Liver (tissue), 9 donors: ENCODE results near the gene MBNL2. TPM values are rescaled to one million over a fixed set of nuclear protein-coding genes. Genes with fewer than 3 reads are reported as not detected.

ENCODE experiments used
- DNase-seq: peaks from one replicate; pipeline ENCODE4 v3.0.0-alpha.2; 2017; ENCODE audit warnings: low spot score
- H3K27ac ChIP-seq, 2 donors: one replicate each; pipeline ENCODE4 v1.7.0; 2013; ENCODE audit warnings: inconsistent platforms in 2 of 2, low read length in 2 of 2, control low read depth in 1 of 2, low read depth in 1 of 2, mild to moderate bottlenecking in 1 of 2
- H3K27me3 ChIP-seq, 4 donors: one replicate each; pipeline versions ENCODE4 v1.6.1 to v1.7.0; 2013; ENCODE audit warnings: low read length in 3 of 4, inconsistent platforms in 1 of 4, mild to moderate bottlenecking in 1 of 4, moderate library complexity in 1 of 4; ENCODE audit not compliant: control insufficient read depth in 4 of 4, insufficient read depth in 4 of 4
- H3K36me3 ChIP-seq, 4 donors: one replicate each; pipeline versions ENCODE4 v1.6.1 to v1.7.0; 2013; ENCODE audit warnings: low read length in 3 of 4, mild to moderate bottlenecking in 3 of 4, low read depth in 1 of 4, moderate library complexity in 1 of 4; ENCODE audit not compliant: control insufficient read depth in 4 of 4, insufficient read depth in 3 of 4
- H3K4me1 ChIP-seq, 4 donors: one replicate each; pipeline versions ENCODE4 v1.6.1 to v1.7.0; 2013; ENCODE audit warnings: low read length in 3 of 4, mild to moderate bottlenecking in 3 of 4, moderate library complexity in 1 of 4; ENCODE audit not compliant: control insufficient read depth in 4 of 4, insufficient read depth in 4 of 4
- H3K4me3 ChIP-seq, 3 donors: one replicate each; pipeline versions ENCODE4 v1.6.1 to v1.7.0; 2013; ENCODE audit warnings: low read length in 3 of 3, control low read depth in 1 of 3, low read depth in 1 of 3, mild to moderate bottlenecking in 1 of 3
- H3K9ac ChIP-seq, 2 donors: one replicate each; pipeline ENCODE4 v1.7.0; 2013; ENCODE audit warnings: low read length in 2 of 2, mild to moderate bottlenecking in 2 of 2, moderate library complexity in 2 of 2, control low read depth in 1 of 2, low read depth in 1 of 2
- H3K9me3 ChIP-seq, 4 donors: one replicate each; pipeline versions ENCODE4 v1.6.1 to v1.7.0; 2013; ENCODE audit warnings: low read length in 3 of 4; ENCODE audit not compliant: control insufficient read depth in 4 of 4
- ATF3 ChIP-seq: IDR thresholded peaks from 2 replicates; pipeline ENCODE4 v1.6.1; 2016; ENCODE audit warnings: antibody characterized with exemption
- CTCF ChIP-seq: fragments of 150-350 bp; IDR thresholded peaks from 2 replicates; pipeline ENCODE4 v1.5.1; 2017; ENCODE audit warnings: improper control_type of control experiment, low read depth, low read length; ENCODE audit not compliant: missing input control
- EGR1 ChIP-seq, 2 donors: IDR thresholded peaks; 2 replicates each; pipeline ENCODE4 v1.6.1; 2016 to 2018; ENCODE audit warnings: antibody characterized with exemption in 2 of 2, low read depth in 2 of 2
- FOXA1 ChIP-seq: IDR thresholded peaks from 2 replicates; pipeline ENCODE4 v1.6.1; 2016; ENCODE audit warnings: antibody characterized with exemption
- FOXA2 ChIP-seq: IDR thresholded peaks from 2 replicates; pipeline ENCODE4 v1.6.1; 2016; ENCODE audit warnings: antibody characterized with exemption
- GABPA ChIP-seq, 2 donors: IDR thresholded peaks in 1 of 2; conservative IDR thresholded peaks in 1 of 2; 2 replicates each; pipeline ENCODE4 v1.6.1; 2016; ENCODE audit warnings: antibody characterized with exemption in 2 of 2, mild to moderate bottlenecking in 1 of 2, moderate library complexity in 1 of 2
- HNF4A ChIP-seq, 2 donors: conservative IDR thresholded peaks; 2 replicates each; pipeline ENCODE4 v1.6.1; 2016; ENCODE audit warnings: antibody characterized with exemption in 2 of 2, mild to moderate bottlenecking in 2 of 2
- HNF4G ChIP-seq: IDR thresholded peaks from 2 replicates; pipeline ENCODE4 v1.6.1; 2016; ENCODE audit warnings: antibody characterized with exemption
- JUND ChIP-seq, 2 donors: IDR thresholded peaks; 2 replicates each; pipeline ENCODE4 v1.6.1; 2016; ENCODE audit warnings: antibody characterized with exemption in 2 of 2
- MAX ChIP-seq: IDR thresholded peaks from 2 replicates; pipeline ENCODE4 v1.6.1; 2016; ENCODE audit warnings: antibody characterized with exemption
- NR2F2 ChIP-seq: IDR thresholded peaks from 2 replicates; pipeline ENCODE4 v1.6.1; 2016; ENCODE audit warnings: antibody characterized with exemption
- RAD21 ChIP-seq, 2 donors: IDR thresholded peaks; 2 replicates each; pipeline ENCODE4 v1.6.1; 2016; ENCODE audit warnings: antibody characterized with exemption in 2 of 2, mild to moderate bottlenecking in 2 of 2
- REST ChIP-seq: IDR thresholded peaks from 2 replicates; pipeline ENCODE4 v1.6.1; 2016; ENCODE audit warnings: antibody characterized with exemption, mild to moderate bottlenecking
- RXRA ChIP-seq, 2 donors: IDR thresholded peaks; 2 replicates each; pipeline ENCODE4 v1.6.1; 2017 to 2018; ENCODE audit warnings: antibody characterized with exemption in 2 of 2, mild to moderate bottlenecking in 1 of 2
- SP1 ChIP-seq: IDR thresholded peaks from 2 replicates; pipeline ENCODE4 v1.6.1; 2018; ENCODE audit warnings: antibody characterized with exemption, mild to moderate bottlenecking
- TAF1 ChIP-seq: conservative IDR thresholded peaks from 2 replicates; pipeline ENCODE4 v1.6.1; 2016; ENCODE audit warnings: antibody characterized with exemption, mild to moderate bottlenecking
- YY1 ChIP-seq: IDR thresholded peaks from 2 replicates; pipeline ENCODE4 v1.6.1; 2016; ENCODE audit warnings: antibody characterized with exemption, mild to moderate bottlenecking
- ZBTB33 ChIP-seq: IDR thresholded peaks from 2 replicates; pipeline ENCODE4 v1.6.1; 2016; ENCODE audit warnings: antibody characterized with exemption
- WGBS: extraction: QIAGEN DNeasy Blood & Tissue Kit; methylation state at CpG from one replicate; pipeline ENCODE4 v1.1.7; 2013; 5-methylcytosine and 5-hydroxymethylcytosine counted together
- polyA plus RNA-seq, 2 donors: library from polyadenylated mRNA; stranded (reverse) in 1 of 2; unstranded in 1 of 2; fragments of 200-250 nt in 1 of 2; fragments of >200 nt in 1 of 2; fragmentation: Nextera tagmentation in 1 of 2; extraction: Ambion mirVana in 1 of 2; gene quantifications; one replicate each; pipeline versions ENCODE4 v1.2.1 to v1.2.3, GENCODE V29; 2013 to 2015
- total RNA-seq, 2 donors: library from RNA; depleted of rRNA; stranded (reverse); fragments of >200 nt; gene quantifications; one replicate each; pipeline ENCODE4 v1.2.3, GENCODE V29; 2014
- donor health status: healthy.
- donor health status: healthy.
- donor health status: healthy.
- donor health status: healthy.
- donor health status: healthy.

Gene MBNL2
- total and polyA plus RNA-seq, 4 donors, result 16.0 to 49.6 (median 36.8) TPM

- no peak for TF ChIP-seq REST
- no peak for TF ChIP-seq NR2F2
- no peak for TF ChIP-seq RAD21 (IDR thresholded peaks at IDR 0.05)
- TF ChIP-seq YY1, result no peak
- no peak for TF ChIP-seq HNF4A (conservative IDR thresholded peaks at IDR 0.05)
Measured at GRCh38 chr13:97185291-97185690, 36.8 kb upstream of the MBNL2 start (continued).

- Histone ChIP-seq H3K9me3 (no peaks in the 10 kb centered on the region), H3K4me3 (no peak overlapping the region), H3K9ac (no peak overlapping the region), H3K27ac (no peak overlapping the region), H3K36me3 (no peaks in the 10 kb centered on the region), H3K27me3 (no peaks in the 10 kb centered on the region), H3K4me1 (no peaks in the 10 kb centered on the region)
- DNase-seq, result no peak
- no peak for TF ChIP-seq EGR1 (IDR thresholded peaks at IDR 0.05; ENCODE audit: low read depth in 2 of 2)
- TF ChIP-seq RXRA (IDR thresholded peaks at IDR 0.05), result no peak
- no peak for TF ChIP-seq ZBTB33
- TF ChIP-seq TAF1, result no peak
- no peak for TF ChIP-seq ATF3
- no peak for TF ChIP-seq CTCF
- TF ChIP-seq SP1, result no peak
- TF ChIP-seq GABPA (IDR thresholded peaks at IDR 0.05 in 1 of 2, conservative IDR thresholded peaks at IDR 0.05 in 1 of 2), result no peak
- TF ChIP-seq NR2F2, result no peak
- no peak for TF ChIP-seq MAX
- TF ChIP-seq HNF4A (conservative IDR thresholded peaks at IDR 0.05), result no peak
- no peak for TF ChIP-seq FOXA2
- no peak for TF ChIP-seq REST
- no peak for TF ChIP-seq HNF4G
- TF ChIP-seq JUND (IDR thresholded peaks at IDR 0.05), result no peak
- TF ChIP-seq RAD21 (IDR thresholded peaks at IDR 0.05), result no peak
- no peak for TF ChIP-seq YY1
- TF ChIP-seq FOXA1, result no peak
- 86% methylated on average over 3 of the region's 3 CpGs for WGBS
Measured at GRCh38 chr13:97185751-97186150, 36.4 kb upstream of the MBNL2 start.
